Germinal center (tissue), 1 donor: ENCODE measurements around the gene FCHO1.

Experiments
- DNase-seq: peaks from one replicate; pipeline ENCODE4 v3.0.0; 2012; ENCODE audit warnings: mixed read lengths, low spot score

FCHO1 gene

GRCh38 chr19:17831419-17831888 is 80.2 kb downstream of the FCHO1 start:
- DNase-seq = no peak

GRCh38 chr19:17832443-17833208 is 81.3 kb downstream of the FCHO1 start:
- no peak for DNase-seq

- no peak for DNase-seq
Measured at GRCh38 chr19:17834350-17835181, 83.3 kb downstream of the FCHO1 start.

- no peak for DNase-seq
Measured at GRCh38 chr19:17835182-17836006, 84.1 kb downstream of the FCHO1 start.

- no peak for DNase-seq
Measured at GRCh38 chr19:17836530-17836929, 85.3 kb downstream of the FCHO1 start.

GRCh38 chr19:17837972-17838371 is 86.7 kb downstream of the FCHO1 start:
- DNase-seq = no peak
